HEK293 (cell line): ENCODE measurements around the gene MYOF.
"Not testable (repeated sequence)": the region's sequence is repeated elsewhere in the genome, so short reads cannot be mapped to it uniquely, and the experiment has no call there.

Source experiments
- CTCF ChIA-PET: fragments of 350-600 bp; formaldehyde crosslinking; extraction: SDS; loops from one replicate; lab custom pipeline; 2021; ENCODE audit warnings: antibody characterized with exemption; lab: Yijun Ruan, JAX
- POLR2A ChIA-PET: fragments of 300-600 bp; formaldehyde crosslinking; extraction: SDS; loops from one replicate; lab custom pipeline; 2020; ENCODE audit warnings: antibody characterized with exemption, inconsistent platforms; lab: Yijun Ruan, JAX
- H3K27ac ChIP-seq: fragments of 200-500 bp; sonication (Bioruptor generic); 2 replicates; pipeline ENCODE4 v1.5.1; 2014; ENCODE audit warnings: low read depth, low read length, control low read depth, inconsistent platforms; ENCODE audit errors: extremely low read depth
- H3K36me3 ChIP-seq, 2 experiments: fragments of 200-500 bp in 1 of 2; sonication (Bioruptor generic) in 1 of 2; 1 replicate in 1 of 2; 2 replicates in 1 of 2; pipeline ENCODE4 v1.5.1; 2014 to 2017; ENCODE audit warnings: inconsistent platforms in 2 of 2, low read length in 2 of 2; ENCODE audit not compliant: control insufficient read depth in 2 of 2, insufficient read depth in 1 of 2
- H3K4me1 ChIP-seq: fragments of 200-500 bp; sonication (Bioruptor generic); 2 replicates; pipeline ENCODE4 v1.5.1; 2014; ENCODE audit warnings: mild to moderate bottlenecking, low read length, inconsistent platforms; ENCODE audit not compliant: control insufficient read depth, insufficient read depth
- H3K4me3 ChIP-seq: 2 replicates; pipeline ENCODE4 v1.5.1; 2011; ENCODE audit warnings: low read depth, mild to moderate bottlenecking, control low read depth, low read length, moderate library complexity
- H3K9me3 ChIP-seq: fragments of 200-500 bp; sonication (Bioruptor generic); 2 replicates; pipeline ENCODE4 v1.5.1; 2014; ENCODE audit warnings: low read depth, low read length, inconsistent platforms; ENCODE audit not compliant: control insufficient read depth, insufficient read depth
- INSM2 ChIP-seq: fragments of 450-650 bp; formaldehyde crosslinking; IDR thresholded peaks from 2 replicates; pipeline ENCODE4 v1.5.1; 2016; ENCODE audit warnings: missing biosample characterization, missing genetic modification characterization
- SCRT1 ChIP-seq: fragments of 450-650 bp; formaldehyde crosslinking; IDR thresholded peaks from 2 replicates; pipeline ENCODE4 v1.5.1; 2016; ENCODE audit warnings: missing biosample characterization, missing genetic modification characterization, borderline replicate concordance
- ZBTB1 ChIP-seq: fragments of 450-650 bp; formaldehyde crosslinking; IDR thresholded peaks from 2 replicates; pipeline ENCODE4 v1.5.1; 2016; ENCODE audit warnings: missing biosample characterization, missing genetic modification characterization
- ZIC2 ChIP-seq: fragments of 450-650 bp; formaldehyde crosslinking; IDR thresholded peaks from 2 replicates; pipeline ENCODE4 v1.5.1; 2016; ENCODE audit warnings: missing biosample characterization, missing genetic modification characterization
- ZNF133 ChIP-seq: fragments of 450-650 bp; formaldehyde crosslinking; IDR thresholded peaks from 2 replicates; pipeline ENCODE4 v1.5.1; 2016; ENCODE audit warnings: missing biosample characterization, missing genetic modification characterization
- ZNF155 ChIP-seq: fragments of 450-650 bp; formaldehyde crosslinking; IDR thresholded peaks from 2 replicates; pipeline ENCODE4 v1.5.1; 2016; ENCODE audit warnings: missing biosample characterization, missing genetic modification characterization
- ZNF23 ChIP-seq: fragments of 450-650 bp; formaldehyde crosslinking; IDR thresholded peaks from 2 replicates; pipeline ENCODE4 v1.5.1; 2016; ENCODE audit warnings: missing biosample characterization, missing genetic modification characterization, borderline replicate concordance
- ZNF341 ChIP-seq: fragments of 450-650 bp; formaldehyde crosslinking; IDR thresholded peaks from 2 replicates; pipeline ENCODE4; 2016; ENCODE audit warnings: low read depth, missing biosample characterization, missing genetic modification characterization
- ZNF658 ChIP-seq: fragments of 450-650 bp; formaldehyde crosslinking; IDR thresholded peaks from 2 replicates; pipeline ENCODE4; 2016; ENCODE audit warnings: missing biosample characterization, missing genetic modification characterization
- ZNF660 ChIP-seq: fragments of 450-650 bp; IDR thresholded peaks from 2 replicates; pipeline ENCODE4 v1.5.1; 2018; ENCODE audit warnings: missing biosample characterization, mild to moderate bottlenecking, missing genetic modification characterization
- ZNF704 ChIP-seq: fragments of 450-650 bp; formaldehyde crosslinking; IDR thresholded peaks from 2 replicates; pipeline ENCODE4 v1.5.1; 2016; ENCODE audit warnings: missing biosample characterization, missing genetic modification characterization
- ZNF768 ChIP-seq: fragments of 450-650 bp; formaldehyde crosslinking; IDR thresholded peaks from 2 replicates; pipeline ENCODE4 v1.5.1; 2018; ENCODE audit warnings: missing biosample characterization, mild to moderate bottlenecking, missing genetic modification characterization
- TF ChIP-seq, protein P1 (sequence below): fragments of 450-650 bp; formaldehyde crosslinking; IDR thresholded peaks from 2 replicates; pipeline ENCODE4 v1.5.1; 2016; ENCODE audit warnings: missing biosample characterization, missing genetic modification characterization
- TF ChIP-seq, protein P2 (sequence below): fragments of 450-650 bp; formaldehyde crosslinking; optimal IDR thresholded peaks from 2 replicates; pipeline ENCODE3; 2016; ENCODE audit warnings: missing biosample characterization, mild to moderate bottlenecking, missing genetic modification characterization

The MYOF gene

DNA sequence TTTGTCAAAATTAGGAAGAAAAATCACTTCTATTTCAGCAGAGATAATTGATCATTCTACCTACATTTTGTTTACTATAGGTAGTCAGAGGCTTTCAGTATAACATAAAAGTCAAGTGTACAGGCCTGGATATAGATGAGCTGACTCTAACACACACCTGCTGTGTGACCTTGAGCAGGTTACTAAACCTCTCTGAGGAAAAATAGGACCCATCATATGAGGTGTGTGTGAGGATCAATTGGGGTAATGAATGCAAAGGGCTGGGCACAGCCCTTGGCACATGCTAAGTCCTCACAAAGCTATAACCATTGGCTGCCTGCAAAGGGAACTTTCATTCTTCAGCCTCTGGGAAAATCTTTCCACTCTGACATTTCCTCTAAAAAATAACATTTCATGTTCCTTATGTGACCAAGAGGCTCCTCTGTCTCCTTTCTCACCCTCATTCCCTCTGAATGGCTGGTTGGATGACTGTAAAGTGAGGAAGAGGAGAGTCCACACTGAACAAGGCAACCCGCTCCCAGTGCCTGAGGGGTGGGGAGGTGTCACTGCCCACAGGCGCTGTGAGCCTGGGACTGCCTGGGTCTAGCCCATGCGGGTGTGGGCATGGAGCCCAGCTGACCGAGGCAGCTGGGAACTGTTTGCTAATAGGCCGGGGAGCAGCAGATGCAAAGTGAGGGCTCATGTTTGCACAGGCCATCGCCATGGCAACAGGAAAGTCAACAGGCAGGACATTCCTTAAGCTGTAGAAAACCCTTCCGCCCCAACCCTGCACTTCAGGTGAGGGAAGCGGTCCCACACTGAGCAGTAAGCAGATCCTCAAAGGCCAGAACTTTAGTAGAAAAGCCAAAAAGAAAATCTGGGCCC is 36.8 kb downstream of the MYOF start (continued):
- TF ChIP-seq, protein P1, sequence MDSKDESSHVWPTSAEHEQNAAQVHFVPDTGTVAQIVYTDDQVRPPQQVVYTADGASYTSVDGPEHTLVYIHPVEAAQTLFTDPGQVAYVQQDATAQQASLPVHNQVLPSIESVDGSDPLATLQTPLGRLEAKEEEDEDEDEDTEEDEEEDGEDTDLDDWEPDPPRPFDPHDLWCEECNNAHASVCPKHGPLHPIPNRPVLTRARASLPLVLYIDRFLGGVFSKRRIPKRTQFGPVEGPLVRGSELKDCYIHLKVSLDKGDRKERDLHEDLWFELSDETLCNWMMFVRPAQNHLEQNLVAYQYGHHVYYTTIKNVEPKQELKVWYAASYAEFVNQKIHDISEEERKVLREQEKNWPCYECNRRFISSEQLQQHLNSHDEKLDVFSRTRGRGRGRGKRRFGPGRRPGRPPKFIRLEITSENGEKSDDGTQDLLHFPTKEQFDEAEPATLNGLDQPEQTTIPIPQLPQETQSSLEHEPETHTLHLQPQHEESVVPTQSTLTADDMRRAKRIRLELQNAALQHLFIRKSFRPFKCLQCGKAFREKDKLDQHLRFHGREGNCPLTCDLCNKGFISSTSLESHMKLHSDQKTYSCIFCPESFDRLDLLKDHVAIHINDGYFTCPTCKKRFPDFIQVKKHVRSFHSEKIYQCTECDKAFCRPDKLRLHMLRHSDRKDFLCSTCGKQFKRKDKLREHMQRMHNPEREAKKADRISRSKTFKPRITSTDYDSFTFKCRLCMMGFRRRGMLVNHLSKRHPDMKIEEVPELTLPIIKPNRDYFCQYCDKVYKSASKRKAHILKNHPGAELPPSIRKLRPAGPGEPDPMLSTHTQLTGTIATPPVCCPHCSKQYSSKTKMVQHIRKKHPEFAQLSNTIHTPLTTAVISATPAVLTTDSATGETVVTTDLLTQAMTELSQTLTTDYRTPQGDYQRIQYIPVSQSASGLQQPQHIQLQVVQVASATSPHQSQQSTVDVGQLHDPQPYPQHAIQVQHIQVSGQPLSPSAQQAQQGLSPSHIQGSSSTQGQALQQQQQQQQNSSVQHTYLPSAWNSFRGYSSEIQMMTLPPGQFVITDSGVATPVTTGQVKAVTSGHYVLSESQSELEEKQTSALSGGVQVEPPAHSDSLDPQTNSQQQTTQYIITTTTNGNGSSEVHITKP: 0 out of 2 replicates have a peak, but pooled peaks have one; percentile 48
- TF ChIP-seq ZNF341 (tag by site-specific recombination) (0 out of 2 replicates have a peak, but pooled peaks have one; percentile 12), ZBTB1 (tag by site-specific recombination) (no peak), ZNF658 (tag by site-specific recombination) (no peak), ZNF23 (tag by site-specific recombination) (no peak), SCRT1 (peak; percentile 74; the same call in 1 of the 2 replicates), ZIC2 (peak; percentile 29; the same call in 1 of the 2 replicates), ZNF768 (tag by site-specific recombination) (peak; percentile 78)
- TF ChIP-seq, protein P2, sequence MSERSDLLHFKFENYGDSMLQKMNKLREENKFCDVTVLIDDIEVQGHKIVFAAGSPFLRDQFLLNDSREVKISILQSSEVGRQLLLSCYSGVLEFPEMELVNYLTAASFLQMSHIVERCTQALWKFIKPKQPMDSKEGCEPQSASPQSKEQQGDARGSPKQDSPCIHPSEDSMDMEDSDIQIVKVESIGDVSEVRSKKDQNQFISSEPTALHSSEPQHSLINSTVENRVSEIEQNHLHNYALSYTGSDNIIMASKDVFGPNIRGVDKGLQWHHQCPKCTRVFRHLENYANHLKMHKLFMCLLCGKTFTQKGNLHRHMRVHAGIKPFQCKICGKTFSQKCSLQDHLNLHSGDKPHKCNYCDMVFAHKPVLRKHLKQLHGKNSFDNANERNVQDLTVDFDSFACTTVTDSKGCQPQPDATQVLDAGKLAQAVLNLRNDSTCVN (tag by site-specific recombination): peak; percentile 10
- TF ChIP-seq, all 188 proteins: peak for 10

DNA sequence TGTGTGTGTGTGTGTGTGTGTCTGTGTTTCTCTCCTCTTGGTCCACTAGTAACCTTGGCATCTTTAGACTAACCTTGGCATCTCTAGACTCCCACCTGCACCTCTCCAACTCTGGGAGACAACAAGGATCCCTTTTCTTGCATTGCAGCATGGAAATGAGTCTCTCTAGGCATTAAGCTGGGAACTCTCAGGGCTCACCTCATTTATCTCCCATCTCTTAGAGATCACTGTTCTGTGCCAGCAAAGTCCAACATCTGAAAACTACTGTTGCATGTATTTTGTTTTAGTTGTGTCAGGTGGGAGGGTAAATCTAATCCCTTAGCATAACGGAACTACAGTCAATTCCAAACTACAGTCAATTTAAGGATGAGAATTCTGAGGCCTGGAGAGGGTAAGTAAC is 38.7 kb downstream of the MYOF start:
- ChIA-PET POLR2A (no interaction called here), CTCF (interaction anchor here (0.6 to 3.1 kb wide), 3 partner anchors 28 to 68 kb away, joined by 3 to 14 read pairs (median 5); partner anchors contain the start of gene MYOF)
- TF ChIP-seq ZNF133 (tag by site-specific recombination) (no peak), ZNF704 (tag by site-specific recombination) (no peak), ZNF155 (tag by site-specific recombination) (no peak), ZNF660 (tag by site-specific recombination) (no peak), INSM2 (no peak)
- H3K4me3 ChIP-seq: no peak overlapping the region
- H3K36me3 ChIP-seq: no peaks in the 10 kb centered on the region
- H3K27ac ChIP-seq: no peak overlapping the region
- H3K9me3 ChIP-seq: no peaks in the 10 kb centered on the region
- peaks cover 5% of the 10 kb centered on the region; the same call in 1 of the 2 replicates for H3K4me1 ChIP-seq

DNA sequence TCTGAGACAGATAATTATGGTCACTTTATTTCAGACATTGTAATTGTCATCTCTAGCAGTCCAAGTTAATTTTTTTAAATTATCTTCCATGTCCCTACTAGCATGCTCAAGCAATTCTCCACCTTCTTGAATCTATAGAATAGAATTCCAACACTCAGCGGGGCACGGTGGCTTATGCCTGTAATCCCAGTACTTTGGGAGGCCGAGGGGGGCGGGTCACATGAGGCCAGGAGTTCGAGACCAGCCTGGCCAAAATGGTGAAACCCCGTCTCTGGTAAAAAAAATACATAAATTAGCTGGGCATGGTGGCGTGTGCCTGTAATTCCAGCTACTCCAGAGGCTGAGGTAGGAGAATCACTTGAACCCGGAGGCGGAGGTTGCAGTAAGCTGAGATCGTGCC is 39.4 kb downstream of the MYOF start:
- CTCF ChIA-PET: interaction anchor here (1.0 kb wide), 1 partner anchor 17 kb away, joined by 4 read pairs; no protein-coding TSS in a partner anchor
- H3K27ac ChIP-seq: not testable (repeated sequence)

More for the DNA sequence above, 39.4 kb downstream of the MYOF start:
- H3K4me3 ChIP-seq, H3K36me3 ChIP-seq, H3K4me1 ChIP-seq, H3K9me3 ChIP-seq: not testable (repeated sequence)
- POLR2A ChIA-PET: interaction anchor here (1.0 kb wide), 1 partner anchor 16 kb away, joined by 3 read pairs; no protein-coding TSS in a partner anchor
